Sigmoid colon (tissue), 4 donors: ENCODE results near the gene NOL7.

Experiments used
- EP300 ChIP-seq, 4 donors: sonication (generic); formaldehyde crosslinking; IDR thresholded peaks; one replicate each; pipeline ENCODE4 v1.6.1; 2017; ENCODE audit warnings: antibody characterized with exemption in 4 of 4
- POLR2A ChIP-seq, 2 donors: fragments of 450-650 bp; IDR thresholded peaks; one replicate each; pipeline ENCODE4 v1.6.1; 2016; ENCODE audit warnings: antibody characterized with exemption in 2 of 2, mild to moderate bottlenecking in 2 of 2, moderate library complexity in 2 of 2
- TF ChIP-seq, protein P1 (sequence below), 4 experiments: fragments of 450-650 bp in 3 of 4; fragments of 200-600 bp in 1 of 4; IDR thresholded peaks; one replicate each; pipeline ENCODE4 v1.5.1; 2016 to 2019; ENCODE audit warnings: antibody characterized with exemption in 4 of 4, mild to moderate bottlenecking in 3 of 4, moderate library complexity in 2 of 4

DNA sequence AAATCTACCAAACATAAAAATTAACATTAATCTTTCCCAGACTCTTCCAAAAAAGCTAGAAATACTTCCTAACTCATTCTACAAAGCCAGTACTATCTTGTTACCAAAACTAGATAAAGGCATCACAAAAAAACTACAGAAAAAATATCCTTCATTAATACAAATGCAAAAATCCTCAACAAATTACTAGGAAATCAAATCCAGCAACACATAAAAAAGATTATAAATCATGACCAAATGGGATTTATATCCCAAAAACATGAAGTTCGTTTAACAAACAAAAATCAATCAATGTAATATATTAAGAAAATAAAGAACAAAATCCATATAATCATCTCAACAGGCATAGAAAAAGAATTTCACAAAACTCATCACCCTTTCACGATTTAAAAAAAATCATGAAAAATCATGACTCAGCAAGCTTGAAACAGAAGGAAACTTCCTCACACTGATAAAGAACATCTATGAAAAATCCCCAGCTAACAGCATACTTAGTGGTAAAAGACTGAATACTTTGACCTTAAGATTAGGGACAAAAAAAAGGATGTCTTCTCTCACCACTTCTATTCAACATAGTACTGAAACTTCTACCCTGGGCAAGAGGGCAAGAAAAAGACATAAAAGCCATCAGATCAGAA, 53.3 kb downstream of the NOL7 start:
- TF ChIP-seq, protein P1, sequence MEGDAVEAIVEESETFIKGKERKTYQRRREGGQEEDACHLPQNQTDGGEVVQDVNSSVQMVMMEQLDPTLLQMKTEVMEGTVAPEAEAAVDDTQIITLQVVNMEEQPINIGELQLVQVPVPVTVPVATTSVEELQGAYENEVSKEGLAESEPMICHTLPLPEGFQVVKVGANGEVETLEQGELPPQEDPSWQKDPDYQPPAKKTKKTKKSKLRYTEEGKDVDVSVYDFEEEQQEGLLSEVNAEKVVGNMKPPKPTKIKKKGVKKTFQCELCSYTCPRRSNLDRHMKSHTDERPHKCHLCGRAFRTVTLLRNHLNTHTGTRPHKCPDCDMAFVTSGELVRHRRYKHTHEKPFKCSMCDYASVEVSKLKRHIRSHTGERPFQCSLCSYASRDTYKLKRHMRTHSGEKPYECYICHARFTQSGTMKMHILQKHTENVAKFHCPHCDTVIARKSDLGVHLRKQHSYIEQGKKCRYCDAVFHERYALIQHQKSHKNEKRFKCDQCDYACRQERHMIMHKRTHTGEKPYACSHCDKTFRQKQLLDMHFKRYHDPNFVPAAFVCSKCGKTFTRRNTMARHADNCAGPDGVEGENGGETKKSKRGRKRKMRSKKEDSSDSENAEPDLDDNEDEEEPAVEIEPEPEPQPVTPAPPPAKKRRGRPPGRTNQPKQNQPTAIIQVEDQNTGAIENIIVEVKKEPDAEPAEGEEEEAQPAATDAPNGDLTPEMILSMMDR (IDR thresholded peaks at IDR 0.05), result no peak
- TF ChIP-seq EP300 (IDR thresholded peaks at IDR 0.05) (no peak), POLR2A (IDR thresholded peaks at IDR 0.05) (no peak)
